ENCODE data around the gene STEAP3.

- TF ChIP-seq CTCF (conservative IDR thresholded peaks at IDR 0.05 in 1 of 2, IDR thresholded peaks at IDR 0.05 in 1 of 2; ENCODE audit: low read depth in 1 of 2, low read length in 2 of 2): no peak
- no peak for TF ChIP-seq EZH2 (IDR thresholded peaks at IDR 0.05; ENCODE audit: low read length, missing control alignments)
These were observed 9.8 kb downstream of the STEAP3 start for GRCh38 chr2:119233326-119234020.

Measured in fibroblast of lung (primary cell).